Heart left ventricle (tissue), 16 donors: ENCODE data around the gene C3orf22. TPM values are rescaled to one million over a fixed set of nuclear protein-coding genes. Genes with fewer than 3 reads are reported as not detected.

Source experiments
- ATAC-seq, 4 donors: fragments of 200-7000 bp; cut with Tn5 transposase; one replicate each; pipeline ENCODE4 v1.9.1; 2020 to 2022; ENCODE audit warnings: moderate library complexity in 4 of 4, mild to moderate bottlenecking in 3 of 4, moderate number of reproducible peaks in 1 of 4
- DNase-seq, 5 donors: peaks; one replicate each; pipeline ENCODE4 v3.0.0-alpha.2; 2020
- H3K27ac ChIP-seq, 12 donors: fragments of 200-600 bp; sonication (generic) in 4 of 12; one replicate each; pipeline versions ENCODE4 v1.5.0 to v1.8.0; 2016 to 2022; ENCODE audit warnings: mild to moderate bottlenecking in 2 of 12
- H3K27me3 ChIP-seq, 9 donors: fragments of 200-600 bp; sonication (generic) in 2 of 9; one replicate each; pipeline versions ENCODE4 v1.5.1 to v1.8.0; 2016 to 2022; ENCODE audit warnings: mild to moderate bottlenecking in 3 of 9
- H3K36me3 ChIP-seq, 9 donors: fragments of 200-600 bp; sonication (generic) in 2 of 9; one replicate each; pipeline versions ENCODE4 v1.5.0 to v1.8.0; 2018 to 2022; ENCODE audit warnings: mild to moderate bottlenecking in 2 of 9
- H3K4me1 ChIP-seq, 12 donors: fragments of 200-600 bp; sonication (generic) in 4 of 12; one replicate each; pipeline versions ENCODE4 v1.5.0 to v1.8.0; 2016 to 2022; ENCODE audit warnings: mild to moderate bottlenecking in 3 of 12
- H3K4me3 ChIP-seq, 12 donors: fragments of 200-600 bp; sonication (generic) in 4 of 12; one replicate each; pipeline versions ENCODE4 v1.5.0 to v1.8.0; 2017 to 2022; ENCODE audit warnings: mild to moderate bottlenecking in 9 of 12, moderate library complexity in 4 of 12
- H3K9me3 ChIP-seq, 12 donors: fragments of 200-600 bp; sonication (generic) in 4 of 12; one replicate each; pipeline versions ENCODE4 v1.5.0 to v1.8.0; 2016 to 2022; ENCODE audit warnings: mild to moderate bottlenecking in 1 of 12
- CTCF ChIP-seq, 12 donors: fragments of 200-600 bp; sonication (generic) in 4 of 12; IDR thresholded peaks; one replicate each; pipeline versions ENCODE4 v1.5.0 to v1.8.0; 2018 to 2022; ENCODE audit warnings: antibody characterized with exemption in 12 of 12, mild to moderate bottlenecking in 5 of 12
- POLR2A ChIP-seq, 2 donors: fragments of 450-650 bp; IDR thresholded peaks; one replicate each; pipeline ENCODE4 v1.6.1; 2017; ENCODE audit warnings: antibody characterized with exemption in 2 of 2, mild to moderate bottlenecking in 2 of 2, moderate library complexity in 2 of 2
- WGBS, 4 donors: extraction: QIAGEN DNeasy Blood & Tissue Kit in 2 of 4; methylation state at CpG; one replicate each; pipeline versions ENCODE4 v1.1.5 to v1.1.7; 2013 to 2018; 5-methylcytosine and 5-hydroxymethylcytosine counted together
- intact Hi-C, 10 donors: fragments of 100-400 bp; cut with DNase I; formaldehyde crosslinking; loops; one replicate each; pipeline versions ENCODE4 v1.11.1 to v1.14.2; 2022
- polyA plus RNA-seq, 2 donors: library from polyadenylated mRNA; stranded (reverse); fragments of 200-250 nt; gene quantifications; one replicate each; pipeline ENCODE4 v1.2.3, GENCODE V29; 2013
- total RNA-seq, 9 donors: library from RNA; depleted of rRNA in 2 of 9; stranded (reverse); fragments of >200 nt in 2 of 9; fragmentation: NEBNext Ultra II Directional in 3 of 9; extraction: Animal tissue kit (Norgen Biotek cat#: 25700) in 3 of 9; gene quantifications; one replicate each; pipeline versions ENCODE4 v1.1.0 to v1.2.4, GENCODE V29; 2016 to 2023
- donor health status: ischemic (EF 13 %, LVEDD 7.1; RV severe dilation, severe dysfunction).
- donor health status: healthy with polysubstance abuse.
- donor health status: DM: no; HTN: yes; CAD: no.
- donor health status: DM: no; HTN: no; CAD: no.
- donor health status: ischemic (EF 25% LVEDD 6.9; RV normal size, moderate dysfunction).
- donor health status: ischemic (EF 25% LVEDD 5.7; RV mildly dilated, moderate dysfunction).
- donor health status: healthy.
- donor health status: DM: yes; HTN: yes; CAD: no.
- donor health status: ischemic (EF 35%, LVEDD 5.7; RV mildly dilated, moderate dysfunction).
- donor health status: nonischemic (EF 11% LVEDD 7.7; RV severe dilation, severe dysfunction).
- donor health status: DM: yes; HTN: yes; CAD: no.
- donor health status: PGD.
- donor health status: ischemic (EF 29% LVEDD 5.4; RV normal size, mild dysfunction).
- donor health status: nonischemic (EF 23%, LVEDD 6.1; RV moderate dilation, normal function).

Gene C3orf22
- total and polyA plus RNA-seq, 11 donors = not detected

DNA sequence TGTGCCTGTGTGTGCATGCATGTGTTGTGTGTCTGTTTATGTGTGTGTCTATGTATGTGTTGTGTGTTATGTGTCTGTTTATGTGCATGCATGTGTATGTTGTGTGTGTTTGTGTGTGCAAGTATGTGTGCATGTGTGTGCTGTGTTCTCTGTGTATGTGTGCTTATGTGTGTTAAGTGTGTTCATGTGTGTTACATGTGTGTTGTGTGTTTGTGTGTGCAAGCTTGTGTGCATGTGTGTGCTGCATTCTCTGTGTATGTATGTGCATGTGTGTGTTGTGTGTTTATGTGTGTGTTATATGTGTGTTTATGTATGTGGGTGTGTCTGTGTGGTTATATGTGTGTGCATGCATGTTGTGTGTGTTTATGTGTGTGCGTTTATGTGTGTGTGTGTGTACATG, 56.1 kb downstream of the C3orf22 start:
- WGBS, 4 donors = 76 to 100% (median 95%) methylated on average over 1 of the region's 1 CpG
- ATAC-seq (no peak), DNase-seq (no peak)
- Histone ChIP-seq H3K36me3 (no peaks in the 10 kb centered on the region), H3K9me3 (no peaks in the 10 kb centered on the region), H3K4me1 (peaks cover 0 to 4% (median 0%) of the 10 kb centered on the region in 12 donors), H3K4me3 (no peak overlapping the region), H3K27me3 (peaks cover 0 to 9% (median 0%) of the 10 kb centered on the region in 9 donors), H3K27ac (no peak overlapping the region)
- intact Hi-C loops = no loop called here
- TF ChIP-seq CTCF (IDR thresholded peaks at IDR 0.05) = no peak

DNA sequence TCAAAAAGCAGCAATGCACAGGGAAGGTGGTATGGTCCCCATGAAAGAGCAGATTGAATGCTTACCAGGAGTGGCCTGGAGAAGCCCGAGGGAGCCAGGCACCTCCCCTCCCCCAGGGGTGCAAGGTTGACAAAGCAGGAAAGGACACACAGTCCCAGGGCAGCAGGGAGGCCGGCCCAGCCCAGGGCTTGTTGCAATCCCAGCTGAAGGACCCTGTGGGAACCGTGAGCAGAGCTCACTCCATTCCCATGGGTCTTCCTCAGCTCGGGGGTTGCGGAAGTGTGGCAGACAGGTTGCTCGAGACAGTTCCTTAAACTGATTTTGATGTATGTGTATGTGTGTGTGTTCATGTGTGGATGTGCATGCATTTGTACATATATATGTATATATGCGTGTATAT, 57.0 kb downstream of the C3orf22 start:
- WGBS, 4 donors = 36 to 47% (median 44%) methylated on average over 7 of the region's 7 CpGs
- ATAC-seq = peak; percentile 53 to 71 (median 70)
- TF ChIP-seq POLR2A (IDR thresholded peaks at IDR 0.05) = no peak
- TF ChIP-seq CTCF (IDR thresholded peaks at IDR 0.05) = no peak

DNA sequence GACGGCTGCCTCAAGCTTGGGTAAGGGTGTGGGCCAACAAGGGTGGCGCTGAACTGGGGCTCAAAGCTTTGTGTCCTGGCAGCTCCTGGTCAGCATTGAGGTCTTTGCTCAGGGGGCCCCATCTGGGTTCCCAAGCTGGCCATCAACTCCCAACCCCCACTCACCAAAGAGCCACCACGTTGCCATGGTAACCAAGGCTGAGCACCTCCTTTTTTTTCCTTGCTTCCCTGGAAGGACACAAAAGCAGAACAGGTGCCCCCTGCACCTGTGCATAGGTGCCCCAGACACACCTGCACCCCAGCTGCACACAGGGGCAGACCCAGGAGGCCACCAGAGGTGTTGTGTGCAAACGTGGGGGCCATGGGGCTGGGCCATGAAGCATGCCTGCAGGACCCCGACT, 57.7 kb downstream of the C3orf22 start:
- intact Hi-C loops = no loop called here
- TF ChIP-seq POLR2A (IDR thresholded peaks at IDR 0.05) = no peak
- TF ChIP-seq CTCF (IDR thresholded peaks at IDR 0.05) = no peak
- WGBS, 4 donors = 76 to 83% (median 78%) methylated on average over 4 to 5 of the region's 5 CpGs
- Histone ChIP-seq H3K27me3 (peaks cover 0 to 9% (median 0%) of the 10 kb centered on the region in 9 donors), H3K9me3 (no peaks in the 10 kb centered on the region), H3K4me3 (no peak overlapping the region), H3K27ac (no peak overlapping the region), H3K36me3 (no peaks in the 10 kb centered on the region), H3K4me1 (peaks cover 0 to 4% (median 0%) of the 10 kb centered on the region in 12 donors)
- ATAC-seq (no peak), DNase-seq (no peak)

More for the DNA sequence above, 57.0 kb downstream of the C3orf22 start:
- H3K4me1 ChIP-seq = peaks cover 0 to 4% (median 0%) of the 10 kb centered on the region in 12 donors
- no peak overlapping the region for H3K4me3 ChIP-seq
- intact Hi-C loops = no loop called here
- H3K9me3 ChIP-seq = no peaks in the 10 kb centered on the region
- H3K27ac ChIP-seq = no peak overlapping the region
- H3K27me3 ChIP-seq = peaks cover 0 to 9% (median 0%) of the 10 kb centered on the region in 9 donors
- peak in 1 of 5 donors; percentile 72 for DNase-seq
- H3K36me3 ChIP-seq = no peaks in the 10 kb centered on the region

DNA sequence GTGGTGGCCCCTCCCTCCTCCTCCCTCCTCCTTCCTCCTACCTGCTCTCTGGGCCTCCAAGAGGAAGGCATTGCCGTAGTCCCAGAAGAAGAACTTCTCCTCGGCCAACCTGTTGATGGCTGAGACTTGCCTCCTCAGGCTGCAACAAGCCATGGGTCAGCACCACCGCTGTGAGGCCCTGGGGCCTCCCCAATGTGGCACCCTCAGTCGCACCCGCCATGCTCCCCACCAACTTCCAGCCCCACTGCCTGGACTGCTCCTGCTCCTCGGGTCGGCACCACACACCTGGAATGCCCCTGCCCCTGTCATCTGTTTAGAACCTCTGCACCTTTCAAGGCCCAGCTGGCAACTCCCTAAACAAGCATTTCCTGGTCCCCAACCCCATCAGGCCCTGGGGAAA, 58.7 kb downstream of the C3orf22 start:
- Histone ChIP-seq H3K4me1 (peaks cover 0 to 4% (median 0%) of the 10 kb centered on the region in 12 donors), H3K9me3 (no peaks in the 10 kb centered on the region), H3K36me3 (no peaks in the 10 kb centered on the region), H3K4me3 (no peak overlapping the region), H3K27ac (no peak overlapping the region), H3K27me3 (peaks cover 0 to 6% (median 0%) of the 10 kb centered on the region in 9 donors)
- ATAC-seq (no peak), DNase-seq (peak in 1 of 5 donors; percentile 29)
- 88 to 93% (median 91%) methylated on average over 7 of the region's 7 CpGs for WGBS, 4 donors
- intact Hi-C loops = no loop called here
- TF ChIP-seq CTCF (IDR thresholded peaks at IDR 0.05) (no peak), POLR2A (IDR thresholded peaks at IDR 0.05) (no peak)

Other genes with a start within 250 kb of the C3orf22 start
- gene KLF15, start 201.5 kb downstream of the C3orf22 start, total RNA-seq = 10 to 100 TPM; 10.5 to 85.8 (median 31.0) TPM
- 10 to 100 TPM; 39.9 to 70.6 TPM for gene KLF15, start 201.5 kb downstream of the C3orf22 start, polyA plus RNA-seq
- not detected for gene CFAP100, start 164.0 kb downstream of the C3orf22 start, total RNA-seq
- gene CFAP100, start 164.0 kb downstream of the C3orf22 start, polyA plus RNA-seq = not detected
- gene ZXDC, start 83.0 kb downstream of the C3orf22 start, total RNA-seq = 10 to 100 TPM; 15.4 to 40.3 (median 20.2) TPM
- gene ZXDC, start 83.0 kb downstream of the C3orf22 start, polyA plus RNA-seq = 10 to 100 TPM in 1 of 2 donors, 1 to 10 TPM in 1; 8.7 to 10.9 TPM
- gene UROC1, start 41.2 kb downstream of the C3orf22 start, total RNA-seq = not detected
- not detected for gene UROC1, start 41.2 kb downstream of the C3orf22 start, polyA plus RNA-seq
- 1 to 10 TPM in 1 of 9 donors, under 1 TPM in 7, not detected in 1; 0.30 to 2.3 (median 0.48) TPM for gene CHST13, start 34.8 kb downstream of the C3orf22 start, total RNA-seq
- under 1 TPM; 0.07 to 0.15 TPM for gene CHST13, start 34.8 kb downstream of the C3orf22 start, polyA plus RNA-seq
- 1 to 10 TPM; 2.9 to 8.2 (median 6.0) TPM for gene TXNRD3, start 96.2 kb upstream of the C3orf22 start, total RNA-seq
- gene TXNRD3, start 96.2 kb upstream of the C3orf22 start, polyA plus RNA-seq = 1 to 10 TPM; 1.7 to 4.6 TPM
- gene CHCHD6, start 145.3 kb upstream of the C3orf22 start, total RNA-seq = 10 to 100 TPM in 5 of 9 donors, 1 to 10 TPM in 4; 7.7 to 14.2 (median 10.7) TPM
- 10 to 100 TPM; 11.6 to 29.3 TPM for gene CHCHD6, start 145.3 kb upstream of the C3orf22 start, polyA plus RNA-seq